ENCODE results near the gene FARP2.

- TF ChIP-seq, protein P1, sequence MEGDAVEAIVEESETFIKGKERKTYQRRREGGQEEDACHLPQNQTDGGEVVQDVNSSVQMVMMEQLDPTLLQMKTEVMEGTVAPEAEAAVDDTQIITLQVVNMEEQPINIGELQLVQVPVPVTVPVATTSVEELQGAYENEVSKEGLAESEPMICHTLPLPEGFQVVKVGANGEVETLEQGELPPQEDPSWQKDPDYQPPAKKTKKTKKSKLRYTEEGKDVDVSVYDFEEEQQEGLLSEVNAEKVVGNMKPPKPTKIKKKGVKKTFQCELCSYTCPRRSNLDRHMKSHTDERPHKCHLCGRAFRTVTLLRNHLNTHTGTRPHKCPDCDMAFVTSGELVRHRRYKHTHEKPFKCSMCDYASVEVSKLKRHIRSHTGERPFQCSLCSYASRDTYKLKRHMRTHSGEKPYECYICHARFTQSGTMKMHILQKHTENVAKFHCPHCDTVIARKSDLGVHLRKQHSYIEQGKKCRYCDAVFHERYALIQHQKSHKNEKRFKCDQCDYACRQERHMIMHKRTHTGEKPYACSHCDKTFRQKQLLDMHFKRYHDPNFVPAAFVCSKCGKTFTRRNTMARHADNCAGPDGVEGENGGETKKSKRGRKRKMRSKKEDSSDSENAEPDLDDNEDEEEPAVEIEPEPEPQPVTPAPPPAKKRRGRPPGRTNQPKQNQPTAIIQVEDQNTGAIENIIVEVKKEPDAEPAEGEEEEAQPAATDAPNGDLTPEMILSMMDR (IDR thresholded peaks at IDR 0.05) = no peak
- TF ChIP-seq POLR2A (IDR thresholded peaks at IDR 0.05; ENCODE audit: low read depth) (no peak), EP300 (IDR thresholded peaks at IDR 0.05) (no peak)
Observed at GRCh38 chr2:241500016-241500415, 143.9 kb downstream of the FARP2 start.

Data from esophagus muscularis mucosa (tissue), 4 donors.